H1 (cell line): ENCODE data around the gene PAK2. TPM values are rescaled to one million over a fixed set of nuclear protein-coding genes. Genes with fewer than 3 reads are reported as not detected.

Experiments
- CTCF ChIA-PET: fragments of 300-600 bp; sonication (Branson Sonifier 250); formaldehyde crosslinking; loops from one replicate; lab custom pipeline; 2021; ENCODE audit not compliant: partially characterized antibody; lab: Charles Lee
- POLR2A ChIA-PET: fragments of 300-600 bp; sonication (Branson Sonifier 250); formaldehyde crosslinking; loops from one replicate; lab custom pipeline; 2021; ENCODE audit warnings: inconsistent platforms; ENCODE audit not compliant: partially characterized antibody; lab: Charles Lee
- DNase-seq, 2 experiments: peaks; one replicate each; pipeline versions ENCODE4 v3.0.0 to v3.0.0-alpha.2; 2010 to 2022; ENCODE audit warnings: low spot score in 2 of 2, low read depth in 1 of 2, mixed read lengths in 1 of 2
- FAIRE-seq: peaks from 2 replicates; lab custom pipeline; 2011; peaks lifted over from hg19 to GRCh38; lab: Jason Lieb, UNC
- H2AFZ ChIP-seq: 2 replicates; pipeline ENCODE4 v1.8.1; 2012; ENCODE audit warnings: low read length, inconsistent platforms
- H2AK5ac ChIP-seq: 2 replicates; pipeline ENCODE4 v1.6.1; 2013; ENCODE audit warnings: low read depth, low read length
- H2BK120ac ChIP-seq: replicated peaks from 2 replicates; pipeline ENCODE3; 2013; ENCODE audit warnings: low read depth, low read length, inconsistent platforms
- H2BK12ac ChIP-seq: 2 replicates; pipeline ENCODE4 v1.6.1; 2013; ENCODE audit warnings: low read depth, low read length
- H2BK15ac ChIP-seq: 2 replicates; pipeline ENCODE4 v1.6.1; 2013; ENCODE audit warnings: low read length
- H2BK20ac ChIP-seq: 2 replicates; pipeline ENCODE4 v1.6.1; 2013; ENCODE audit warnings: low read length
- H2BK5ac ChIP-seq: 2 replicates; pipeline ENCODE4 v1.6.1; 2013; ENCODE audit warnings: low read depth, low read length
- H3K14ac ChIP-seq: 2 replicates; pipeline ENCODE4 v1.6.1; 2013; ENCODE audit warnings: inconsistent platforms; ENCODE audit not compliant: insufficient read length
- H3K18ac ChIP-seq: 2 replicates; pipeline ENCODE4 v1.6.1; 2013; ENCODE audit warnings: low read length; ENCODE audit errors: extremely low read depth
- H3K23ac ChIP-seq: 2 replicates; pipeline ENCODE4 v1.6.1; 2013; ENCODE audit warnings: inconsistent platforms; ENCODE audit not compliant: insufficient read length
- H3K23me2 ChIP-seq: 2 replicates; pipeline ENCODE4 v1.6.1; 2013; ENCODE audit warnings: low read depth, low read length
- H3K27ac ChIP-seq: 2 replicates; pipeline ENCODE4 v1.6.1; 2011; ENCODE audit warnings: low read depth, low read length, inconsistent platforms
- H3K27me3 ChIP-seq, 4 experiments: replicated peaks in 1 of 4; 1 replicate in 1 of 4; 2 replicates in 3 of 4; pipeline versions ENCODE4 v1.6.1 to v1.8.1; 2011 to 2013; ENCODE audit warnings: low read length in 3 of 4, mild to moderate bottlenecking in 3 of 4, inconsistent platforms in 2 of 4, mixed read lengths in 2 of 4, moderate library complexity in 1 of 4; ENCODE audit not compliant: control insufficient read depth in 3 of 4, insufficient read depth in 3 of 4; ENCODE audit errors: extremely low read depth in 1 of 4
- H3K36me3 ChIP-seq, 4 experiments: 2 replicates each; pipeline versions ENCODE4 v1.6.1 to v1.8.1; 2011 to 2013; ENCODE audit warnings: mild to moderate bottlenecking in 4 of 4, low read length in 3 of 4, moderate library complexity in 2 of 4, control low read depth in 1 of 4, inconsistent platforms in 1 of 4; ENCODE audit not compliant: insufficient read depth in 4 of 4, control insufficient read depth in 2 of 4
- H3K4ac ChIP-seq: replicated peaks from 2 replicates; pipeline ENCODE3; 2013; ENCODE audit warnings: low read length, low read depth, mixed read lengths, inconsistent platforms; ENCODE audit not compliant: insufficient read length
- H3K4me1 ChIP-seq, 4 experiments: replicated peaks in 1 of 4; 1 replicate in 1 of 4; 2 replicates in 3 of 4; pipeline versions ENCODE4 v1.6.1 to v1.8.1; 2011 to 2013; ENCODE audit warnings: low read length in 3 of 4, inconsistent platforms in 2 of 4, mixed read lengths in 1 of 4; ENCODE audit not compliant: insufficient read depth in 4 of 4, control insufficient read depth in 3 of 4
- H3K4me2 ChIP-seq, 2 experiments: 2 replicates each; pipeline versions ENCODE4 v1.6.1 to v1.8.1; 2011 to 2013; ENCODE audit warnings: low read depth in 2 of 2, low read length in 2 of 2, control low read depth in 1 of 2, inconsistent platforms in 1 of 2, mild to moderate bottlenecking in 1 of 2; ENCODE audit not compliant: insufficient read depth in 1 of 2
- H3K4me3 ChIP-seq, 4 experiments: fragments of 200-600, 300-600 bp in 1 of 4; sonication (generic), shearing (Covaris generic), sonication (Bioruptor Twin) in 1 of 4; 2 replicates each; pipeline versions ENCODE4 v1.5.1 to v1.8.1; 2011 to 2016; ENCODE audit warnings: low read length in 4 of 4, low read depth in 3 of 4, control low read depth in 2 of 4, inconsistent platforms in 2 of 4, mild to moderate bottlenecking in 2 of 4, mixed read lengths in 1 of 4, moderate library complexity in 1 of 4; ENCODE audit not compliant: insufficient read depth in 2 of 4; ENCODE audit errors: extremely low read depth in 1 of 4
- H3K56ac ChIP-seq: replicated peaks from 2 replicates; pipeline ENCODE3; 2013; ENCODE audit warnings: low read depth, mild to moderate bottlenecking, mixed read lengths, low read length, inconsistent platforms; ENCODE audit not compliant: insufficient read length
- H3K79me1 ChIP-seq: 2 replicates; pipeline ENCODE4 v1.6.1; 2013; ENCODE audit warnings: low read depth, low read length, control low read depth
- H3K79me2 ChIP-seq, 2 experiments: 2 replicates each; pipeline versions ENCODE4 v1.6.1 to v1.8.1; 2012 to 2013; ENCODE audit warnings: low read length in 2 of 2, mild to moderate bottlenecking in 2 of 2, inconsistent platforms in 1 of 2; ENCODE audit not compliant: insufficient read depth in 2 of 2, control insufficient read depth in 1 of 2
- H3K9ac ChIP-seq, 4 experiments: replicated peaks in 1 of 4; 1 replicate in 1 of 4; 2 replicates in 3 of 4; pipeline versions ENCODE4 v1.6.1 to v1.8.1; 2011 to 2013; ENCODE audit warnings: low read depth in 3 of 4, low read length in 3 of 4, control low read depth in 2 of 4, mild to moderate bottlenecking in 2 of 4, moderate library complexity in 2 of 4, inconsistent platforms in 1 of 4; ENCODE audit errors: extremely low read depth in 1 of 4
- H3K9me3 ChIP-seq, 2 experiments: 2 replicates each; pipeline versions ENCODE4 v1.6.1 to v1.8.1; 2012 to 2013; ENCODE audit warnings: mild to moderate bottlenecking in 2 of 2, moderate library complexity in 2 of 2, control low read depth in 1 of 2, inconsistent platforms in 1 of 2, low read depth in 1 of 2, low read length in 1 of 2, mixed read lengths in 1 of 2; ENCODE audit not compliant: insufficient read depth in 2 of 2
- H4K20me1 ChIP-seq, 2 experiments: replicated peaks in 1 of 2; 2 replicates each; pipeline versions ENCODE3 to v1.8.1; 2011 to 2013; ENCODE audit warnings: inconsistent platforms in 2 of 2, low read length in 2 of 2, mild to moderate bottlenecking in 1 of 2; ENCODE audit not compliant: insufficient read depth in 2 of 2, control insufficient read depth in 1 of 2
- H4K5ac ChIP-seq: 2 replicates; pipeline ENCODE4 v1.6.1; 2013; ENCODE audit warnings: low read length, low read depth, mixed read lengths, inconsistent platforms; ENCODE audit not compliant: insufficient read length
- H4K8ac ChIP-seq: 2 replicates; pipeline ENCODE4 v1.8.0; 2013; ENCODE audit warnings: mild to moderate bottlenecking, moderate library complexity, low read length, inconsistent platforms; ENCODE audit not compliant: insufficient read depth; ENCODE audit errors: extremely low read depth
- H4K91ac ChIP-seq: replicated peaks from 2 replicates; pipeline ENCODE3; 2013; ENCODE audit warnings: low read length, mixed read lengths, inconsistent platforms; ENCODE audit not compliant: insufficient read length
- ASH2L ChIP-seq: fragments of 200-600, 300-600 bp; sonication (generic); IDR thresholded peaks from one replicate; pipeline ENCODE4 v1.7.1; 2017; ENCODE audit warnings: low read length
- EP300 ChIP-seq, 2 experiments: IDR thresholded peaks; 1 replicate in 1 of 2; 2 replicates in 1 of 2; pipeline ENCODE4 v1.6.1; 2011 to 2012; ENCODE audit warnings: low read depth in 2 of 2, low read length in 2 of 2, mild to moderate bottlenecking in 2 of 2, borderline replicate concordance in 1 of 2, inconsistent platforms in 1 of 2, moderate library complexity in 1 of 2
- JUN ChIP-seq: IDR thresholded peaks from 2 replicates; pipeline ENCODE4 v1.6.1; 2011; ENCODE audit warnings: low read depth, mild to moderate bottlenecking, improper control_type of control experiment, low read length
- KDM1A ChIP-seq: fragments of 200-600, 300-600 bp; sonication (generic); IDR thresholded peaks from 2 replicates; pipeline ENCODE4 v1.7.1; 2016; ENCODE audit warnings: mild to moderate bottlenecking, low read length, borderline replicate concordance
- POLR2A ChIP-seq, 2 experiments: IDR thresholded peaks; 1 replicate in 1 of 2; 2 replicates in 1 of 2; pipeline ENCODE4 v1.6.1; 2011; ENCODE audit warnings: low read depth in 2 of 2, low read length in 2 of 2, mild to moderate bottlenecking in 2 of 2; ENCODE audit errors: control extremely low read depth in 1 of 2
- RBBP5 ChIP-seq: IDR thresholded peaks from 2 replicates; pipeline ENCODE4 v1.7.1; 2012; ENCODE audit warnings: low read depth, mild to moderate bottlenecking, inconsistent platforms, low read length, moderate library complexity, borderline replicate concordance
- RFX5 ChIP-seq: IDR thresholded peaks from 2 replicates; pipeline ENCODE4 v1.6.1; 2011; ENCODE audit warnings: low read depth, low read length, improper control_type of control experiment, borderline replicate concordance
- RXRA ChIP-seq: IDR thresholded peaks from 2 replicates; pipeline ENCODE4 v1.6.1; 2011; ENCODE audit warnings: low read depth, mild to moderate bottlenecking, low read length, moderate library complexity; ENCODE audit not compliant: insufficient read depth
- SIRT6 ChIP-seq: IDR thresholded peaks from one replicate; pipeline ENCODE4 v1.7.1; 2012; ENCODE audit warnings: low read length, inconsistent platforms
- SP2 ChIP-seq: IDR thresholded peaks from 2 replicates; pipeline ENCODE4 v1.6.1; 2012; ENCODE audit warnings: mild to moderate bottlenecking, low read length, inconsistent platforms
- TBP ChIP-seq: IDR thresholded peaks from 2 replicates; pipeline ENCODE4 v1.6.1; 2011; ENCODE audit warnings: low read depth, low read length, improper control_type of control experiment
- TEAD4 ChIP-seq: IDR thresholded peaks from 2 replicates; pipeline ENCODE4 v1.6.1; 2012; ENCODE audit warnings: low read depth, low read length, inconsistent platforms, mixed read lengths
- WGBS, 2 experiments: shearing (Covaris generic) in 1 of 2; methylation state at CpG; one replicate each; pipeline versions ENCODE4 v1.1.6 to v1.1.7; 2013 to 2015; ENCODE audit warnings: low lambda C conversion rate in 2 of 2, mixed read lengths in 2 of 2, inconsistent platforms in 1 of 2, low coverage in 1 of 2, missing lambda C conversion rate in 1 of 2; ENCODE audit not compliant: insufficient replicate concordance in 2 of 2, insufficient coverage in 1 of 2, insufficient read length in 1 of 2; ENCODE audit errors: extremely low coverage in 1 of 2, missing lambda C conversion rate in 1 of 2; 5-methylcytosine and 5-hydroxymethylcytosine counted together
- polyA plus RNA-seq, 7 experiments: library from polyadenylated mRNA; depleted of rRNA in 3 of 7; stranded (reverse) in 5 of 7; unstranded in 2 of 7; fragments of >200 nt in 5 of 7; fragments of 200-250 nt in 2 of 7; gene quantifications; 1 replicate in 5 of 7; 2 replicates in 1 of 7; 4 replicates in 1 of 7; pipeline versions ENCODE4 v1.2.1 to v1.2.3, GENCODE V29; 2011 to 2013; ENCODE audit warnings: missing spikeins in 2 of 7, mixed read lengths in 2 of 7
- total RNA-seq: library from RNA; stranded (reverse); fragmentation: NEBNext Ultra II Directional; extraction: Animal tissue kit (Norgen Biotek cat#: 25700); gene quantifications from 2 replicates; pipeline ENCODE4 v1.2.1, GENCODE V29; 2021

The PAK2 gene
- total and polyA plus RNA-seq, 2 of the 8 experiments (the other 6 are each of a cell fraction or from before 2014, with no cell fraction given) = 13.1 to 60.5 TPM

DNA sequence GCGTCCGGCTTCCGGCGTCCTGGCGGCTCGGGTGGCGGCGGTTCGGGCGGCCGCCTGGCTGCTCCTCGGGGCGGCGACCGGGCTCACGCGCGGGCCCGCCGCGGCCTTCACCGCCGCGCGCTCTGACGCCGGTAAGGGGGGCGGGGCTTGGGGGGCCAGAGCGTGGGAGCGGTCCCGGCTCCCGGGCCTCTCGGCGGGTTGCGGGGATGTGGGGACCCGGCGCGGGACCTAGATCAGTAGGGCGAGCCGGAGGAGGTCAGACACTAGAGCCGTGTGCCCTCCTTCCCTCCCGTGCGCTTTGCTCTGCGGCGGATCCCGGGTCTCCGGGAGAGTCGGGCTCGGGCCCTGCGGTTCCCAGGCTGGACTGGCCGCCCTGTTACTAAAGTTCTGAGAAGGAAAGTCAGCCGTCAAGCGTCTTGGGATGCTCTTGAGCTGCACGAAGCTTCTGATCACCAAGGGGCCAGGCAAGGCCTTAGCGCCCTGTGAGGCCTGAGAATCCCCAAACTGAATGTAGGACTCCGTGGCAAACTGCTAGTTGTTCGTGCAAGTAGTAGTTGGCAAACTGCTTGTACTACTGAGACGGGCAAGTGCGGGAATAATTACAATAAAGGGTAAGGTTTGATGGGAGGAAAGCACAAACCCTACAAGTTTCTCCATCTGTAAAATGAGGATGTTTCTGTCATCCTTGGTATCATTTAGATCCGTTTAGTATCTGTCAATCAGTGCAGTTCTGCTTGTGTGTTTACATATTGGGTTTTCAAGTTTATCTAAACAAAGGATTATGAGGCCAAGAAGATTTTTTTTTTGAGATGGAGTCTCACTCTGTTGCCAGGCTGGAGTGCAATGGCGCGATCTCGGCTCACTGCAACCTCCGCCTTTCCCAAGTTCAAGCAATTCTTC, 26.9 kb upstream of the PAK2 start:
- POLR2A ChIA-PET = interaction anchor here (0.9 to 1.7 kb wide), 4 partner anchors 14 to 43 kb away, joined by 3 to 4 read pairs (median 4); partner anchors contain the start of gene PAK2
- Histone ChIP-seq H3K9me3 (no peaks in the 10 kb centered on the region), H4K5ac (peak overlapping the region; percentile 6), H2BK120ac (no peak overlapping the region), H2BK20ac (no peak overlapping the region), H4K91ac (no peak overlapping the region), H3K79me2 (no peaks in the 10 kb centered on the region), H3K4ac (no peak overlapping the region), H3K4me1 (peaks cover 0 to 6% (median 3%) of the 10 kb centered on the region in 4 experiments; a peak in 4 of 7 replicates), H3K79me1 (no peaks in the 10 kb centered on the region), H3K27ac (no peak overlapping the region), H3K9ac (peak overlapping the region; percentile 38 to 75 (median 52)), H2BK15ac (no peak overlapping the region), H4K8ac (peak overlapping the region; percentile 57; the same call in 1 of the 2 replicates), H4K20me1 (no peaks in the 10 kb centered on the region), H3K27me3 (no peaks in the 10 kb centered on the region; a peak in 2 of 7 replicates), H2BK5ac (no peak overlapping the region), H3K4me2 (peak overlapping the region; percentile 64 to 75), H2AK5ac (no peak overlapping the region), H3K36me3 (no peaks in the 10 kb centered on the region), H2BK12ac (no peak overlapping the region), H3K14ac (no peak overlapping the region), H3K56ac (no peak overlapping the region), H2AFZ (peak overlapping the region; percentile 56; the same call in 1 of the 2 replicates), H3K23ac (no peak overlapping the region), H3K23me2 (peaks cover 7% of the 10 kb centered on the region), H3K18ac (peak overlapping the region; percentile 78; the same call in 1 of the 2 replicates), H3K4me3 (peak overlapping the region; percentile 65 to 88 (median 79))
- CTCF ChIA-PET = interaction anchor here (0.6 to 2.1 kb wide), 5 partner anchors 28 to 123 kb away, joined by 3 to 7 read pairs (median 3); no protein-coding TSS in a partner anchor
- WGBS, 2 experiments = 26% methylated on average over 23 of the region's 64 CpGs; no CpG with 5 or more reads in 1 of the 2 experiments
- no peak for DNase-seq
- no peak for FAIRE-seq
- TF ChIP-seq TBP = peak; percentile 36; the same call in 1 of the 2 replicates
- TF ChIP-seq KDM1A = no peak
- no peak for TF ChIP-seq EP300 (IDR thresholded peaks at IDR 0.05; ENCODE audit: borderline replicate concordance in 1 of 2, low read depth in 2 of 2, low read length in 2 of 2)
- no peak; a peak in 1 of 3 replicates for TF ChIP-seq POLR2A (IDR thresholded peaks at IDR 0.05; ENCODE audit: control extremely low read depth in 1 of 2, low read depth in 2 of 2, low read length in 2 of 2)
- no peak for TF ChIP-seq TEAD4
- no peak for TF ChIP-seq RFX5
- no peak for TF ChIP-seq SP2
- no peak for TF ChIP-seq SIRT6
- peak; percentile 18 for TF ChIP-seq ASH2L
- no peak for TF ChIP-seq JUN
- TF ChIP-seq RXRA = no peak
- TF ChIP-seq RBBP5 = no peak
